PC-3 (cell line): ENCODE data around the gene LTB4R2. TPM values are rescaled to one million over a fixed set of nuclear protein-coding genes. Genes with fewer than 3 reads are reported as not detected.

Source experiments
- ATAC-seq: fragments of 200-7000 bp; cut with Tn5 transposase; 2 replicates; pipeline ENCODE4 v1.9.1; 2020; ENCODE audit warnings: mild to moderate bottlenecking, moderate library complexity
- BruUV-seq: library from RNA; stranded (reverse); fragments of 400-500 nt; replicated peaks from 2 replicates; lab custom pipeline; 2021; lab: Mats Ljungman, UMichigan
- CTCF ChIA-PET: fragments of 300-600 bp; sonication (Branson Sonifier 250); formaldehyde crosslinking; loops from one replicate; lab custom pipeline; 2022; ENCODE audit warnings: antibody characterized with exemption; lab: Charles Lee
- POLR2A ChIA-PET: fragments of 300-600 bp; sonication (Branson Sonifier 250); formaldehyde crosslinking; loops from one replicate; lab custom pipeline; 2022; ENCODE audit warnings: antibody characterized with exemption; ENCODE audit not compliant: unreplicated experiment; lab: Charles Lee
- DNase-seq: peaks from one replicate; pipeline ENCODE4 v3.0.0-alpha.2; 2015
- H2AFZ ChIP-seq: fragments of 300-600 bp; sonication (generic); 2 replicates; pipeline ENCODE4 v1.6.0; 2016; ENCODE audit warnings: antibody characterized with exemption, low read length
- H3F3A ChIP-seq: fragments of 300-600 bp; sonication (generic); one replicate; pipeline ENCODE4 v1.6.0; 2017; ENCODE audit warnings: antibody characterized with exemption, low read length, control low read depth, mild to moderate bottlenecking; ENCODE audit not compliant: unreplicated experiment
- H3K27ac ChIP-seq: fragments of 300-600 bp; sonication (generic); 2 replicates; pipeline ENCODE4 v1.5.1; 2016; ENCODE audit warnings: mild to moderate bottlenecking, low read length
- H3K27me3 ChIP-seq: fragments of 300-600 bp; sonication (generic); 2 replicates; pipeline ENCODE4 v1.6.1; 2016; ENCODE audit warnings: low read length, mixed read lengths
- H3K36me3 ChIP-seq: fragments of 300-600 bp; sonication (generic); 2 replicates; pipeline ENCODE4 v1.6.1; 2016; ENCODE audit warnings: low read depth, mixed run types, low read length, mixed read lengths
- H3K4me1 ChIP-seq: fragments of 300-600 bp; sonication (generic); 2 replicates; pipeline ENCODE4 v1.5.1; 2016; ENCODE audit warnings: low read length; ENCODE audit not compliant: insufficient read depth
- H3K4me2 ChIP-seq: fragments of 300-600 bp; sonication (generic); 2 replicates; pipeline ENCODE4 v1.6.0; 2016; ENCODE audit warnings: low read length
- H3K4me3 ChIP-seq: fragments of 300-600 bp; sonication (generic); 2 replicates; pipeline ENCODE4 v1.5.1; 2016; ENCODE audit warnings: mild to moderate bottlenecking, low read length, mixed read lengths
- H3K79me2 ChIP-seq: fragments of 300-600 bp; sonication (generic); 2 replicates; pipeline ENCODE4 v1.6.1; 2017; ENCODE audit warnings: low read length, mixed read lengths
- H3K9ac ChIP-seq: fragments of 300-600 bp; sonication (generic); 2 replicates; pipeline ENCODE4 v1.6.0; 2016; ENCODE audit warnings: mild to moderate bottlenecking, low read length
- H3K9me2 ChIP-seq: fragments of 300-600 bp; sonication (generic); replicated peaks from 2 replicates; pipeline ENCODE4 v1.6.1; 2016; ENCODE audit warnings: mixed run types, low read length, mixed read lengths
- H3K9me3 ChIP-seq: fragments of 300-600 bp; sonication (generic); 2 replicates; pipeline ENCODE4 v1.6.1; 2016; ENCODE audit warnings: low read length, mixed read lengths
- H4K20me1 ChIP-seq: fragments of 300-600 bp; sonication (generic); 2 replicates; pipeline ENCODE4 v1.6.1; 2016; ENCODE audit warnings: low read length, mixed read lengths
- CTCF ChIP-seq: fragments of 300-600 bp; sonication (generic); conservative IDR thresholded peaks from 2 replicates; pipeline ENCODE4 v1.5.1; 2017; ENCODE audit warnings: antibody characterized with exemption, low read depth, mild to moderate bottlenecking, low read length
- EZH2 ChIP-seq: fragments of 300-600 bp; sonication (generic); IDR thresholded peaks from one replicate; pipeline ENCODE4 v1.6.1; 2017; ENCODE audit warnings: antibody characterized with exemption, mild to moderate bottlenecking, low read length; ENCODE audit not compliant: unreplicated experiment
- EZH2phosphoT487 ChIP-seq: fragments of 300-600 bp; sonication (generic); IDR thresholded peaks from 2 replicates; pipeline ENCODE4 v1.6.1; 2018; ENCODE audit warnings: mild to moderate bottlenecking, antibody characterized with exemption, low read length, borderline replicate concordance
- intact Hi-C: fragments of 100-400 bp; cut with micrococcal nuclease; formaldehyde crosslinking; loops from 2 replicates; pipeline ENCODE4 v1.9.0; 2023
- total RNA-seq: library from RNA; depleted of rRNA; stranded (reverse); fragments of >200 nt; gene quantifications from 2 replicates; pipeline ENCODE4 v1.2.3, GENCODE V29; 2014

Gene LTB4R2
- total RNA-seq, 1 experiment from 2014 or later: 9.3 TPM

DNA sequence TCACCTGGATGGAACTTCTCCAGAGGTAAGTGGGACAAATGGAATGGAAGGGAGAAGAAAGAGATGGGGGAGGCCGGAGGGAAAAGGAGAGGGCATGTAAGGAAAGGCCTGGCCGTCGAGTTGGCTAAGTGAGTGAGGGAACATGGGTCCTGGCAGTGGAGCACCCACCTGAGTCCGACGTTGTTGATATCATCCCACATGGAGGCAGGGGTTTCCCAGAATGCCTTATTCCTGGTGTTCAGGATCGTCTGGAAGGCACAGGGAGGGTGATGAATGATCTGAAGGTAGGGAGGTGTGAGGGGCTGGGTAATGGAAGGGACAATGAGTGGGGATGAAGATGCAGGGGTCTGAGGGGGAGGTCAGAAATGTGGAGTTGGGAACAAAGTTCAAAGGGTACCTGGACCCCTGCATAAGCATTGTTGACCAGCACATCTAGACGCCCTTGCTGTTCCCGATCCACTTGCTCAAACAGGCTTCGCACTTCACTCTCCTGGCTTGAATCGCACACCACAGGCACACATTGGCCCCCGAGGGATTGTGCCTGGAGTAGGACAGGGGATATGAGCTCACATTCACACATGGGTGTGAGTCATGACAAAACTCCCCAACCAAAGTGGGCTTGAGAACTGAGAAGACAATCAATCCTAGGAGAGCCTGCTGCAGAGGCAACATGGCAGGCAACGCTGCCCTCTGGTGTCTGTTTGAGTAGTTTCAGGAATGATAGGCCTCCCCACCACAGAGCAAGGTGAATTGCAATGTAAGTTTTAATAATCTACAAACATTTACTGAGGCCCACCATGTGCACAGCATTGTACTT is 13.4 kb upstream of the LTB4R2 start:
- H2AFZ ChIP-seq: no peak overlapping the region
- peak; percentile 48 for ATAC-seq
- peak overlapping the region; percentile 89; the same call in 1 of the 2 replicates for H3K4me2 ChIP-seq
- peaks cover 35% of the 10 kb centered on the region for H3K79me2 ChIP-seq
- DNase-seq: peak; percentile 86
- no TSS peak for BruUV-seq
- H3K27me3 ChIP-seq: no peaks in the 10 kb centered on the region
- no peaks in the 10 kb centered on the region for H3F3A ChIP-seq
- no peaks in the 10 kb centered on the region for H4K20me1 ChIP-seq
- TF ChIP-seq EZH2 (no peak), CTCF (peak; percentile 80), EZH2phosphoT487 (no peak)
- POLR2A ChIA-PET: interaction anchor here (0.6 to 1.0 kb wide), 2 partner anchors 54 to 66 kb away, joined by 3 to 5 read pairs; partner anchors contain the start of gene TINF2
- H3K9ac ChIP-seq: no peak overlapping the region
- no peaks in the 10 kb centered on the region for H3K9me2 ChIP-seq
- intact Hi-C loops: loop anchor here (1.0 to 5.0 kb wide), 3 partner anchors 26 to 79 kb away; partner anchors contain the start of genes MDP1 and RABGGTA
- H3K4me1 ChIP-seq: peaks cover 34% of the 10 kb centered on the region
- CTCF ChIA-PET: interaction anchor here (0.6 to 3.1 kb wide), 7 partner anchors 17 to 382 kb away, joined by 3 to 55 read pairs (median 3); partner anchors contain the start of genes CHMP4A, MDP1, RABGGTA and TINF2
- no peak overlapping the region for H3K27ac ChIP-seq
- no peaks in the 10 kb centered on the region for H3K9me3 ChIP-seq
- H3K36me3 ChIP-seq: peaks cover 29% of the 10 kb centered on the region
- H3K4me3 ChIP-seq: no peak overlapping the region

DNA sequence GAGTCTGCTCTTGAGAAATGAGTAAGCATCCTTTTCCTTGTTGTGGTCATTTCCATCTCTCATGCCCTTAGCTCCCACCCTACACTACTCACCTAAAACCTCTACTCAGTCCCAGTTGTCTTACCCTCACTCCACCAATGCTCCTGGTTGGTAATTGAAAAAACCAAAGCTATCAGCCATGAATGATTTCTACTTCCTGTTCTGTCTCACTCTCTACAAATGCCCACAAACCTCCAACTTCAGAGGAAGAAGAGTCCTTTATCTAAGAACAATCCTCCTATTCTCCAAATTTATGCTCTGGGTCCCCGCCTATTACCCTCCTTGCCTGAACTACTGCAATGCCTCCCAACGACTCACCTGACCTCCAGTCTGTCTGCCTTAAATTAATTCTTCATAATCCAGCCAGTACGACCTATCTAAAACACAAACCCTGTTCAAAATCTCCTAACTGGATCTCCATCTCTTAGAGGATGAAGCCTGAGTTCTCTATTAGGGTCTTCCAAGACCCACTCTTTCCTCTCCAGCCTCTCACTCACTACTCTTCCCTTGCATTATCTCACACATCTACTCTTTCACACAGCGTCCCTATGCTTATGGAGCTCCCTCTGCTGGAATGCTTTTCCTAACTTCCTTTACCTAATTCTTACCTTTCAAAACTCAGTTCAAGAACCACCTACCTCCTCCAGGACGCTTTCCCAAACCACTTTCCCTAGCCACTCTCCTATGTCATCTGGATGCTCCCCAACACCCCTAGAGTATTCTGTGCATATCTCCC is 12.6 kb upstream of the LTB4R2 start:
- Histone ChIP-seq H3K4me3 (no peak overlapping the region; the same call in 1 of the 2 replicates), H4K20me1 (no peaks in the 10 kb centered on the region), H3K79me2 (peaks cover 42% of the 10 kb centered on the region), H3K9me3 (no peaks in the 10 kb centered on the region), H3K4me1 (peaks cover 36% of the 10 kb centered on the region), H3F3A (no peaks in the 10 kb centered on the region), H3K27ac (no peak overlapping the region), H2AFZ (no peak overlapping the region), H3K36me3 (peaks cover 35% of the 10 kb centered on the region), H3K4me2 (peak overlapping the region; percentile 89; the same call in 1 of the 2 replicates), H3K27me3 (no peaks in the 10 kb centered on the region), H3K9ac (no peak overlapping the region), H3K9me2 (no peaks in the 10 kb centered on the region)
- no TSS peak for BruUV-seq
- peak; percentile 68 for TF ChIP-seq CTCF
- no peak for TF ChIP-seq EZH2
- ChIA-PET POLR2A (interaction anchor here (0.6 to 1.0 kb wide), 6 partner anchors 55 to 237 kb away, joined by 3 to 5 read pairs (median 4); partner anchors contain the start of gene TINF2), CTCF (interaction anchor here (0.6 to 3.1 kb wide), 7 partner anchors 11 to 144 kb away, joined by 3 to 55 read pairs (median 6); partner anchors contain the start of genes CIDEB, MDP1 and TINF2)
- intact Hi-C loops: loop anchor here (1.0 to 5.0 kb wide), 3 partner anchors 27 to 80 kb away; partner anchors contain the start of genes MDP1 and RABGGTA
- peak; percentile 76 for DNase-seq
- ATAC-seq: peak; percentile 13
